Ascending aorta (tissue), 2 donors: ENCODE data around the gene CCDC136. TPM values are rescaled to one million over a fixed set of nuclear protein-coding genes. Genes with fewer than 3 reads are reported as not detected.

Experiments used
- DNase-seq, 2 donors: peaks; one replicate each; pipeline ENCODE4 v3.0.0-alpha.2; 2019; ENCODE audit warnings: low spot score in 2 of 2
- H3K27ac ChIP-seq, 2 donors: fragments of 200-600 bp; sonication (generic); one replicate each; pipeline ENCODE4 v1.5.1; 2016 to 2017; ENCODE audit warnings: mild to moderate bottlenecking in 1 of 2
- H3K27me3 ChIP-seq: fragments of 200-600 bp; sonication (generic); one replicate; pipeline ENCODE4 v1.5.1; 2017
- H3K36me3 ChIP-seq, 2 donors: fragments of 200-600 bp; sonication (generic); one replicate each; pipeline ENCODE4 v1.5.1; 2016
- H3K4me1 ChIP-seq, 2 donors: fragments of 200-600 bp; sonication (generic); one replicate each; pipeline ENCODE4 v1.5.1; 2016 to 2017; ENCODE audit warnings: mild to moderate bottlenecking in 1 of 2
- H3K4me3 ChIP-seq, 2 donors: fragments of 200-600 bp; sonication (generic); one replicate each; pipeline ENCODE4 v1.5.1; 2016 to 2017; ENCODE audit warnings: mild to moderate bottlenecking in 1 of 2
- H3K9me3 ChIP-seq, 2 donors: fragments of 200-600 bp; sonication (generic); one replicate each; pipeline ENCODE4 v1.5.1; 2016
- intact Hi-C: fragments of 100-400 bp; cut with DNase I; formaldehyde crosslinking; loops from one replicate; pipeline ENCODE4 v1.15.1; 2023
- total RNA-seq: library from RNA; depleted of rRNA; stranded (reverse); fragments of >200 nt; gene quantifications from one replicate; pipeline ENCODE4 v1.1.0, GENCODE V29; 2016
- TF ChIP-seq, protein P1 (sequence below), 3 experiments: fragments of 200-600 bp in 2 of 3; fragments of 450-650 bp in 1 of 3; sonication (generic) in 2 of 3; IDR thresholded peaks; one replicate each; pipeline ENCODE4 v1.5.1; 2016 to 2019; ENCODE audit warnings: antibody characterized with exemption in 3 of 3, mild to moderate bottlenecking in 1 of 3, moderate library complexity in 1 of 3

CCDC136 gene
- total RNA-seq, 1 donor from 2014 or later, result 0.64 TPM

DNA sequence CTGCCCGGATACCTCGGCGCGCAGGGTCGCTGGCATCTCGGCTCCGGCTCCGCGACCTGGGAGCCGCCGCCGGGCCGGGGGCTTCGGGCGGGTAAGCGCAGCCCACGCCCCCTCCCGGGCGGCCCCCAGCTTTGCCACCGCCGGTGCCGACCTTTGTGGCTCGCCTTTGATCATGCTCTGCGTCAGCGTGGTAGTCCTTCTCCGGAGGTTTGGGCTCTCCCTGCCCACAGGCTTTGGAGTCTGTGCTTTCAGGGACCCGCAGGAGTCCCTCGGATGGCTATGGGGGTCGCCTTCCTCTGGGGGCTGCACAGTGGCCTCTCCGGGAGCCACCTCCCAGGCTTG lies 78.1 kb downstream of the CCDC136 start:
- no peak for DNase-seq
- intact Hi-C loops, result no loop called here
- Histone ChIP-seq H3K4me1 (peaks cover 7 to 13% of the 10 kb centered on the region in 2 donors), H3K36me3 (peaks cover 7 to 8% of the 10 kb centered on the region in 2 donors), H3K27me3 (no peaks in the 10 kb centered on the region), H3K27ac (no peak overlapping the region), H3K4me3 (peak overlapping the region; percentile 48 to 85), H3K9me3 (no peaks in the 10 kb centered on the region)
- TF ChIP-seq, protein P1, sequence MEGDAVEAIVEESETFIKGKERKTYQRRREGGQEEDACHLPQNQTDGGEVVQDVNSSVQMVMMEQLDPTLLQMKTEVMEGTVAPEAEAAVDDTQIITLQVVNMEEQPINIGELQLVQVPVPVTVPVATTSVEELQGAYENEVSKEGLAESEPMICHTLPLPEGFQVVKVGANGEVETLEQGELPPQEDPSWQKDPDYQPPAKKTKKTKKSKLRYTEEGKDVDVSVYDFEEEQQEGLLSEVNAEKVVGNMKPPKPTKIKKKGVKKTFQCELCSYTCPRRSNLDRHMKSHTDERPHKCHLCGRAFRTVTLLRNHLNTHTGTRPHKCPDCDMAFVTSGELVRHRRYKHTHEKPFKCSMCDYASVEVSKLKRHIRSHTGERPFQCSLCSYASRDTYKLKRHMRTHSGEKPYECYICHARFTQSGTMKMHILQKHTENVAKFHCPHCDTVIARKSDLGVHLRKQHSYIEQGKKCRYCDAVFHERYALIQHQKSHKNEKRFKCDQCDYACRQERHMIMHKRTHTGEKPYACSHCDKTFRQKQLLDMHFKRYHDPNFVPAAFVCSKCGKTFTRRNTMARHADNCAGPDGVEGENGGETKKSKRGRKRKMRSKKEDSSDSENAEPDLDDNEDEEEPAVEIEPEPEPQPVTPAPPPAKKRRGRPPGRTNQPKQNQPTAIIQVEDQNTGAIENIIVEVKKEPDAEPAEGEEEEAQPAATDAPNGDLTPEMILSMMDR (IDR thresholded peaks at IDR 0.05), result no peak

DNA sequence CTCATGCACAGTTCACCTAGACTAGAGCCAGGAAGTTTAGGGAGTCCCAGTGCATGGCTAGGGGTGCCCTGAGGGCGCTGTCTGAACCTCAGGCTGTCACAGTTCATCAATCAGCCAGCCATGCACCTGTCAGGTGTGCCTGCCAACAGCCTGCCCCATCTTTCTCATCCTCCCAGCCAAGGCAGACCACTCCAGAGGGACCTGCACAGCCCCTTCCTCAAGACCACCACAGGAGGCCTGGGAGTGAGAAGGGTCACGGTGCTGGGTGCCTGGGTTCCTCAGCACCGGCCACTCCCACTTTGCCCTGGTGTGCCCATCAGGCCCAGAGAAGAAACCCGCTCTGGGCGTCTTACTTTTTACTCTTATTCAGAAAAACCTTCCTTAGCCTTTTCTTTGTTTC lies 79.3 kb downstream of the CCDC136 start:
- H3K27me3 ChIP-seq, result no peaks in the 10 kb centered on the region
- H3K4me3 ChIP-seq, result no peak overlapping the region
- intact Hi-C loops, result no loop called here
- H3K27ac ChIP-seq, result no peak overlapping the region
- H3K4me1 ChIP-seq, result peaks cover 7 to 13% of the 10 kb centered on the region in 2 donors
- H3K36me3 ChIP-seq, result no peaks in the 10 kb centered on the region
- TF ChIP-seq, protein P1 (IDR thresholded peaks at IDR 0.05), result no peak
- H3K9me3 ChIP-seq, result no peaks in the 10 kb centered on the region
- no peak for DNase-seq

Other genes starting within 250 kb of the CCDC136 start
- gene GARIN1A, start 119.7 kb upstream of the CCDC136 start, total RNA-seq, result 0.53 TPM
- gene CALU, start 52.6 kb upstream of the CCDC136 start, total RNA-seq, result 82.8 TPM
- not detected for gene OPN1SW, start 16.2 kb upstream of the CCDC136 start, total RNA-seq
- 117 TPM for gene FLNC, start 38.4 kb downstream of the CCDC136 start, total RNA-seq
- 142 TPM for gene ATP6V1F, start 70.9 kb downstream of the CCDC136 start, total RNA-seq
- gene KCP, start 118.7 kb downstream of the CCDC136 start, total RNA-seq, result 1.2 TPM
- not detected for gene IRF5, start 146.0 kb downstream of the CCDC136 start, total RNA-seq